ENCODE measurements around the gene BAZ2B.

DNA sequence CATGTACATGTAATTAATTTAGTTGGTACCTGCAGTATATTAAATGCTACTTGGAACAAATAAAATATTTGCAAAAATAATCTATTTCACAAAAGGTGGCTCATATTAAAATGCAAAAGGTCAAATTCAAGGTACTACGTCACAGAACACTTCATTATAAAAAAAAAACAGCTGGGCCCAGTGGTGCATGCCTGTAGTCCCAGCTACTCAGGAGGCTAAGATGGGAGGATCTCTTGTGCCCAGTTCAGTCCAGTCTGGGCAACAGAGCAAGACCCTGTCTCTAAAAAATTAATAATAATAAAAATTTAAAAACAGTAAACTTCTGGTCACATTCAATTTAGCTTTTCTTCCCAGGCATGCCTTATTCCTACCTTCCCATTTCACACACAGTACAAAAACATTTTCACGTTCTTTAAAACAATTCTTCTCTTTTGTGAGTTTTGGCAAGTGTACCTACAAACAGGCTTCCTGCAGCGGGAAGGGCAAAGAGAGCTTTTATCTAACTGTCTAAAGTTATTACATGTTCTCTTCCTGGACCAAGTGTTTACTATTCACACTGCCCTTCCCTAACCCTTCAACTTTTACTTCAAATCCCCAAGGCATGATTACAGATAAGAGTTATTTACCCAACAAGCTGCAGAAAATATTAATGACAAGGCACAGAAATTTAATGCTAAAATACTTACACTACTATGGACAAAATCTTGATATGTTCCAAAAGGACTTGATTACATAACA, 10.7 kb downstream of the BAZ2B start:
- TF ChIP-seq ZNF446 (CRISPR knock-in tag; IDR thresholded peaks at IDR 0.05) (no peak), POLR2A (IDR thresholded peaks at IDR 0.05; ENCODE audit: insufficient read depth in 1 of 2, low read depth in 2 of 2, low read length in 2 of 2) (no peak), BRCA1 (CRISPR knock-in tag; IDR thresholded peaks at IDR 0.05) (no peak), FOXJ3 (CRISPR knock-in tag; IDR thresholded peaks at IDR 0.05; ENCODE audit: borderline replicate concordance) (no peak), CTCF (CRISPR knock-in tag; IDR thresholded peaks at IDR 0.05) (no peak), ZBTB42 (CRISPR knock-in tag; IDR thresholded peaks at IDR 0.05) (no peak), NAIF1 (CRISPR knock-in tag; IDR thresholded peaks at IDR 0.05; ENCODE audit: borderline replicate concordance) (no peak), ZXDC (CRISPR knock-in tag; IDR thresholded peaks at IDR 0.05) (no peak), CREM (IDR thresholded peaks at IDR 0.05) (no peak), CREM (CRISPR knock-in tag; IDR thresholded peaks at IDR 0.05) (no peak), MAZ (IDR thresholded peaks at IDR 0.05; ENCODE audit: borderline replicate concordance, low read depth, low read length) (no peak), MAZ (CRISPR knock-in tag; IDR thresholded peaks at IDR 0.05; ENCODE audit: low read depth) (no peak)
- TF ChIP-seq, protein P1, sequence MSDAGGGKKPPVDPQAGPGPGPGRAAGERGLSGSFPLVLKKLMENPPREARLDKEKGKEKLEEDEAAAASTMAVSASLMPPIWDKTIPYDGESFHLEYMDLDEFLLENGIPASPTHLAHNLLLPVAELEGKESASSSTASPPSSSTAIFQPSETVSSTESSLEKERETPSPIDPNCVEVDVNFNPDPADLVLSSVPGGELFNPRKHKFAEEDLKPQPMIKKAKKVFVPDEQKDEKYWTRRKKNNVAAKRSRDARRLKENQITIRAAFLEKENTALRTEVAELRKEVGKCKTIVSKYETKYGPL (CRISPR knock-in tag; IDR thresholded peaks at IDR 0.05), result no peak
